Measurements from ENCODE around the gene XAGE1A.
"Not testable (repeated sequence)": the region's sequence is repeated elsewhere in the genome, so short reads cannot be mapped to it uniquely, and the experiment has no call there.

Gene XAGE1A

GRCh38 chrX:52542311-52542710, 46.7 kb downstream of the XAGE1A start:
- H3K27ac ChIP-seq (ENCODE audit: low read depth, low read length), result no peak overlapping the region

GRCh38 chrX:52544147-52544840, 48.7 kb downstream of the XAGE1A start:
- no peaks in the 10 kb centered on the region for H3K36me3 ChIP-seq (ENCODE audit: control insufficient read depth, insufficient read depth, low read length)
- no peaks in the 10 kb centered on the region for H3K4me1 ChIP-seq (ENCODE audit: control insufficient read depth, insufficient read depth, low read length)
- no peak overlapping the region for H3K4me3 ChIP-seq (ENCODE audit: low read length)
- H3K9ac ChIP-seq (ENCODE audit: low read length), result no peak overlapping the region
- H3K27me3 ChIP-seq (ENCODE audit: control insufficient read depth, insufficient read depth, low read length), result peaks cover 8% of the 10 kb centered on the region
- no peak overlapping the region for H3K27ac ChIP-seq (ENCODE audit: low read depth, low read length)

More at GRCh38 chrX:52542311-52542710, 46.7 kb downstream of the XAGE1A start:
- Histone ChIP-seq H3K36me3 (ENCODE audit: control insufficient read depth, insufficient read depth, low read length) (no peaks in the 10 kb centered on the region), H3K9ac (ENCODE audit: low read length) (no peak overlapping the region), H3K4me1 (ENCODE audit: control insufficient read depth, insufficient read depth, low read length) (no peaks in the 10 kb centered on the region), H3K4me3 (ENCODE audit: low read length) (no peak overlapping the region), H3K27me3 (ENCODE audit: control insufficient read depth, insufficient read depth, low read length) (peaks cover 8% of the 10 kb centered on the region)

- not testable (repeated sequence) for H3K36me3 ChIP-seq (ENCODE audit: control insufficient read depth, insufficient read depth, low read length); H3K27ac ChIP-seq (ENCODE audit: low read depth, low read length); H3K4me3 ChIP-seq (ENCODE audit: low read length); H3K27me3 ChIP-seq (ENCODE audit: control insufficient read depth, insufficient read depth, low read length); H3K4me1 ChIP-seq (ENCODE audit: control insufficient read depth, insufficient read depth, low read length); H3K9ac ChIP-seq (ENCODE audit: low read length)
Measured at GRCh38 chrX:52548769-52549168, 53.2 kb downstream of the XAGE1A start.
